ENCODE data around the gene RFX3. TPM values are rescaled to one million over a fixed set of nuclear protein-coding genes. Genes with fewer than 3 reads are reported as not detected.

The RFX3 gene
- total RNA-seq, 1 experiment from 2014 or later = 8.4 TPM

DNA sequence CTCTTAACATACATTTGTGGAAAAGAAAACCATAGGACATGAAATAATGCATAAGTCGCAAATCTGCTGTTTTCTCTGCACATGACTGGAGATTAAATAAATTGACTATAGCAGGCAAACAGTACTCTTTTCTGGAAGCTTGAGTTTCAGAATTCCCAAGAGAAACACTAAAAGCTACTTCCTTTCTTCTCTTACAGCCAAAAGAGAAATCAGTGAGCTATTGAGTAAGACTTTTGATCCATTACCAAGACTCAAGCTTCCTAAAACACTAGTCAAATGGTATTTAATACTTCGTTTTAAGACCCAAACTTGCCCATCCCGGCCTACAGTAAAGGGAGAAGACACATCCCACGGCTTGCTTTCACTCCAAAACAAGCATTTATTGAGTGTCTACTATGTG lies 346.1 kb downstream of the RFX3 start:
- Histone ChIP-seq H3K9me3 (ENCODE audit: insufficient read depth, low read depth) (no peaks in the 10 kb centered on the region), H2AFZ (no peak overlapping the region), H3K4me1 (replicated peaks; ENCODE audit: insufficient read depth) (no peaks in the 10 kb centered on the region), H3K4me2 (no peak overlapping the region), H3K27ac (no peak overlapping the region), H3K36me3 (ENCODE audit: low read depth) (no peaks in the 10 kb centered on the region), H3K9me2 (ENCODE audit: insufficient read depth) (no peaks in the 10 kb centered on the region), H4K20me1 (ENCODE audit: insufficient read depth) (no peaks in the 10 kb centered on the region), H3F3A (ENCODE audit: insufficient read depth, low read depth) (no peaks in the 10 kb centered on the region), H3K4me3 (no peak overlapping the region), H3K27me3 (ENCODE audit: insufficient read depth, low read depth) (peaks cover 3% of the 10 kb centered on the region; the same call in 1 of the 2 replicates), H3K79me2 (ENCODE audit: low read depth) (no peaks in the 10 kb centered on the region)
- TF ChIP-seq EZH2 (IDR thresholded peaks at IDR 0.05; ENCODE audit: low read depth) = no peak
- TF ChIP-seq, protein P1, sequence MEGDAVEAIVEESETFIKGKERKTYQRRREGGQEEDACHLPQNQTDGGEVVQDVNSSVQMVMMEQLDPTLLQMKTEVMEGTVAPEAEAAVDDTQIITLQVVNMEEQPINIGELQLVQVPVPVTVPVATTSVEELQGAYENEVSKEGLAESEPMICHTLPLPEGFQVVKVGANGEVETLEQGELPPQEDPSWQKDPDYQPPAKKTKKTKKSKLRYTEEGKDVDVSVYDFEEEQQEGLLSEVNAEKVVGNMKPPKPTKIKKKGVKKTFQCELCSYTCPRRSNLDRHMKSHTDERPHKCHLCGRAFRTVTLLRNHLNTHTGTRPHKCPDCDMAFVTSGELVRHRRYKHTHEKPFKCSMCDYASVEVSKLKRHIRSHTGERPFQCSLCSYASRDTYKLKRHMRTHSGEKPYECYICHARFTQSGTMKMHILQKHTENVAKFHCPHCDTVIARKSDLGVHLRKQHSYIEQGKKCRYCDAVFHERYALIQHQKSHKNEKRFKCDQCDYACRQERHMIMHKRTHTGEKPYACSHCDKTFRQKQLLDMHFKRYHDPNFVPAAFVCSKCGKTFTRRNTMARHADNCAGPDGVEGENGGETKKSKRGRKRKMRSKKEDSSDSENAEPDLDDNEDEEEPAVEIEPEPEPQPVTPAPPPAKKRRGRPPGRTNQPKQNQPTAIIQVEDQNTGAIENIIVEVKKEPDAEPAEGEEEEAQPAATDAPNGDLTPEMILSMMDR (conservative IDR thresholded peaks at IDR 0.05) = no peak
- BruUV-seq (replicated peaks) = no TSS peak
- ChIA-PET POLR2A (ENCODE audit: unreplicated experiment) (no interaction called here), CTCF (no interaction called here)
- intact Hi-C loops (cut with micrococcal nuclease; ENCODE audit: unreplicated experiment) = no loop called here
- no peak for DNase-seq

DNA sequence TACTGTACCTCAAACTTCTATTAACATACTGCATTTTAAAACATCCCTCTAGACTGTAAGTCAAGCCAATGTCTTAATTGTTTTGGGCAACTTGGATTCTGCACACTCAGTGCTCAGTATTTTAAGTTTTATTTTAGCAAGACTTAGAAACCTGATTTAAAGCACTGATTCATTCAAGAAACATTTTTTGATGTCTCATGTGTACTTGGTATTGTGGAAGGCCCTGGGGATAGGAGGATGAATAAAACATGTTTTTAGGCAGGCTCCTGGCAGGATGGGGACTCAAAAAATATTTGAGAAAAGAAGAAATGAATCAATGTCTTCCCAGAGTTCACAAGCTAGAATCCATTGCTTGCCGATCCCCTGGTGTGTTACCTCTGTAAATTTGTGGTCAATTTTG lies 347.9 kb downstream of the RFX3 start:
- no peaks in the 10 kb centered on the region for H3F3A ChIP-seq (ENCODE audit: insufficient read depth, low read depth)
- no peaks in the 10 kb centered on the region for H3K9me3 ChIP-seq (ENCODE audit: insufficient read depth, low read depth)
- H3K27ac ChIP-seq = no peak overlapping the region
- no peaks in the 10 kb centered on the region for H3K79me2 ChIP-seq (ENCODE audit: low read depth)
- no peaks in the 10 kb centered on the region for H4K20me1 ChIP-seq (ENCODE audit: insufficient read depth)
- no peak overlapping the region for H2AFZ ChIP-seq
- no peak overlapping the region for H3K4me2 ChIP-seq
- ChIA-PET POLR2A (ENCODE audit: unreplicated experiment) (no interaction called here), CTCF (no interaction called here)
- BruUV-seq (replicated peaks) = no TSS peak
- H3K27me3 ChIP-seq (ENCODE audit: insufficient read depth, low read depth) = no peaks in the 10 kb centered on the region
- intact Hi-C loops (cut with micrococcal nuclease; ENCODE audit: unreplicated experiment) = no loop called here
- no peak overlapping the region for H3K4me3 ChIP-seq
- no peaks in the 10 kb centered on the region for H3K9me2 ChIP-seq (ENCODE audit: insufficient read depth)
- no peaks in the 10 kb centered on the region for H3K4me1 ChIP-seq (replicated peaks; ENCODE audit: insufficient read depth)
- TF ChIP-seq EZH2 (IDR thresholded peaks at IDR 0.05; ENCODE audit: low read depth) = no peak
- no peaks in the 10 kb centered on the region for H3K36me3 ChIP-seq (ENCODE audit: low read depth)
- DNase-seq = no peak

DNA sequence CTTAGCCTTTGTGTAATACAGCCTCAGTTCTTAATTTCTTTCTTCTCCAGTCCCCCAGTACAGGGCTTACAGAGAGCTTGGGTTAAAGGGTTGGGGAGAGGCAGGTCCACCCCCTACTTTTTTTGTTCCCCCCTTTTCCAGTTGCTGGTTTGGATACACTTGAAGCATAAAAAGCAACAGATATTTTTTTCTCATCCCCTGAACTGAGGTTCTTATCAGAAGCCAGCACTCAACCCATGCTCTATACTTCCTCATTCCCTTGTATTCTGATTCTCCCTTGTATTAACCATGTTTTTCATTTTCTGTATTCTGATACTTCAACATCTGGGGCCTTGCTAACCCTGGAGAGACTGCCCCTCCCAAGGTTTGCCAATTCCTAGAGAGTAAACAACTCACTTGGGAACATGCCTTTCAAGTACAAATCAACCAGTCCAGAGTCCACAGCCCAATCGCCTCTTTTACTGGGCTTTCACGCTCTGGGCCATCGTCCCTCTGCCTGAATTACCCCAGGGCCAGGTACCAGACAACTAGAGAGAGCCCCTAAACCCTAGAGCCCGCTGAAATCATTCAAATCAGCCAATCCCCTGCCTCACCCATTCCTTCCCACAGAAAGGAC lies 348.5 kb downstream of the RFX3 start:
- Histone ChIP-seq H3K9me2 (ENCODE audit: insufficient read depth) (no peaks in the 10 kb centered on the region), H3K4me3 (no peak overlapping the region), H3K9me3 (ENCODE audit: insufficient read depth, low read depth) (no peaks in the 10 kb centered on the region), H4K20me1 (ENCODE audit: insufficient read depth) (no peaks in the 10 kb centered on the region), H3K4me1 (replicated peaks; ENCODE audit: insufficient read depth) (no peaks in the 10 kb centered on the region), H3K27ac (no peak overlapping the region), H3F3A (ENCODE audit: insufficient read depth, low read depth) (no peaks in the 10 kb centered on the region), H3K36me3 (ENCODE audit: low read depth) (no peaks in the 10 kb centered on the region), H3K4me2 (no peak overlapping the region), H2AFZ (no peak overlapping the region), H3K27me3 (ENCODE audit: insufficient read depth, low read depth) (no peaks in the 10 kb centered on the region), H3K79me2 (ENCODE audit: low read depth) (no peaks in the 10 kb centered on the region)
- no peak for DNase-seq
- POLR2A ChIA-PET (ENCODE audit: unreplicated experiment) = no interaction called here
- intact Hi-C loops (cut with micrococcal nuclease; ENCODE audit: unreplicated experiment) = no loop called here
- no TSS peak for BruUV-seq (replicated peaks)
- TF ChIP-seq EZH2 (IDR thresholded peaks at IDR 0.05; ENCODE audit: low read depth) = no peak
- TF ChIP-seq, protein P1 (conservative IDR thresholded peaks at IDR 0.05) = no peak
- CTCF ChIA-PET = no interaction called here

DNA sequence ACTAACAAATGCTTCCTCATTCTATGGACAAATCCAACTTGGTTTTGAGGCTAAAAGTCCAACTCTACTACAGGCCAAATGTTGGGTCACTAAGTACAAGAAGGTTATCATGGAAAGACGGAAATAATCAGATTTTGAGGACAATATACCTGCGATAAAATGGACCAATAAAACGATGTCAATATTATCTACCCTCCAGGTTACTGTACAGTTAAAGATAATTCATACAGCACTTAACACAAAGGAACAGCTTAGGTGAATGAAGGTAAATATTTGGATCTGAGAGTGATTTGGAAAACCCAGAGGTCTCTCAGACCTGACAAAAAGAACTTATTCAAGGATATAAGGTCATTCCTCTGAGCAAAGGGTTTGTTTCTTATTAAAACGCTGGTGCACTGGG lies 352.4 kb downstream of the RFX3 start:
- Histone ChIP-seq H3F3A (ENCODE audit: insufficient read depth, low read depth) (no peaks in the 10 kb centered on the region), H3K4me1 (replicated peaks; ENCODE audit: insufficient read depth) (no peaks in the 10 kb centered on the region), H3K9me3 (ENCODE audit: insufficient read depth, low read depth) (no peaks in the 10 kb centered on the region), H2AFZ (no peak overlapping the region), H3K79me2 (ENCODE audit: low read depth) (no peaks in the 10 kb centered on the region), H3K27me3 (ENCODE audit: insufficient read depth, low read depth) (no peaks in the 10 kb centered on the region), H3K4me3 (no peak overlapping the region), H3K4me2 (no peak overlapping the region), H4K20me1 (ENCODE audit: insufficient read depth) (no peaks in the 10 kb centered on the region), H3K9me2 (ENCODE audit: insufficient read depth) (no peaks in the 10 kb centered on the region), H3K27ac (no peak overlapping the region), H3K36me3 (ENCODE audit: low read depth) (no peaks in the 10 kb centered on the region)
- CTCF ChIA-PET = no interaction called here
- intact Hi-C loops (cut with micrococcal nuclease; ENCODE audit: unreplicated experiment) = no loop called here
- POLR2A ChIA-PET (ENCODE audit: unreplicated experiment) = no interaction called here
- no peak for DNase-seq
- BruUV-seq (replicated peaks) = no TSS peak
- TF ChIP-seq EZH2 (IDR thresholded peaks at IDR 0.05; ENCODE audit: low read depth) = no peak
- TF ChIP-seq, protein P1 (conservative IDR thresholded peaks at IDR 0.05) = no peak

Measured in PC-9 (cell line).